Measurements from ENCODE around the gene GREM1.

- no peak for TF ChIP-seq CTCF (IDR thresholded peaks at IDR 0.05; ENCODE audit: low read length)
- TF ChIP-seq EZH2 (optimal IDR thresholded peaks at IDR 0.05; ENCODE audit: low read depth, low read length) = no peak
- TF ChIP-seq EZH2phosphoT487 (IDR thresholded peaks at IDR 0.05; ENCODE audit: low read length) = no peak
Measured at GRCh38 chr15:32688151-32688639, 29.6 kb upstream of the GREM1 start.
